WTC11 (cell line): ENCODE data around the gene KCNMA1.

ENCODE experiments used
- CREB1 ChIP-seq: sonication (generic); formaldehyde crosslinking; IDR thresholded peaks from 2 replicates; pipeline ENCODE4 v1.8.0; 2023; ENCODE audit warnings: mild to moderate bottlenecking, missing genetic modification reagents
- CTCF ChIP-seq: fragments of 200-600 bp; IDR thresholded peaks from 2 replicates; pipeline ENCODE4 v1.8.0; 2022; ENCODE audit warnings: antibody characterized with exemption
- EMX1 ChIP-seq: fragments of 250-450 bp; sonication (Bioruptor Pico); IDR thresholded peaks from 2 replicates; pipeline ENCODE4 v1.8.0; 2021; ENCODE audit warnings: mild to moderate bottlenecking
- SOX15 ChIP-seq: fragments of 250-450 bp; sonication (Bioruptor Pico); IDR thresholded peaks from 2 replicates; pipeline ENCODE4 v1.9.0; 2021; ENCODE audit warnings: mild to moderate bottlenecking
- TEAD4 ChIP-seq: sonication (generic); formaldehyde crosslinking; IDR thresholded peaks from 2 replicates; pipeline ENCODE4 v1.8.0; 2022; ENCODE audit warnings: mild to moderate bottlenecking, missing genetic modification reagents
- USF1 ChIP-seq: sonication (generic); formaldehyde crosslinking; IDR thresholded peaks from 2 replicates; pipeline ENCODE4 v1.8.0; 2022; ENCODE audit warnings: mild to moderate bottlenecking, missing genetic modification reagents
- TF ChIP-seq, protein P1 (sequence below): sonication (generic); formaldehyde crosslinking; conservative IDR thresholded peaks from 2 replicates; pipeline ENCODE4 v1.8.1; 2022; ENCODE audit warnings: mild to moderate bottlenecking, missing genetic modification reagents

GRCh38 chr10:77296534-77297392 is 340.8 kb downstream of the KCNMA1 start:
- TF ChIP-seq CTCF (no peak), CREB1 (no peak), TEAD4 (CRISPR knock-in tag) (no peak), EMX1 (no peak), SOX15 (CRISPR knock-in tag) (no peak), USF1 (CRISPR knock-in tag) (no peak)
- TF ChIP-seq, protein P1, sequence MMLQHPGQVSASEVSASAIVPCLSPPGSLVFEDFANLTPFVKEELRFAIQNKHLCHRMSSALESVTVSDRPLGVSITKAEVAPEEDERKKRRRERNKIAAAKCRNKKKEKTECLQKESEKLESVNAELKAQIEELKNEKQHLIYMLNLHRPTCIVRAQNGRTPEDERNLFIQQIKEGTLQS (CRISPR knock-in tag): no peak
